Gastroesophageal sphincter (tissue), 3 donors: Measurements from ENCODE around the gene SHQ1.

ENCODE experiments used
- CTCF ChIP-seq, 4 experiments: fragments of 200-600 bp in 2 of 4; fragments of 450-650 bp in 2 of 4; sonication (generic) in 1 of 4; IDR thresholded peaks; one replicate each; pipeline ENCODE4 v1.5.1; 2017 to 2019; ENCODE audit warnings: antibody characterized with exemption in 4 of 4, mild to moderate bottlenecking in 2 of 4, moderate library complexity in 2 of 4
- EP300 ChIP-seq: sonication (generic); formaldehyde crosslinking; IDR thresholded peaks from one replicate; pipeline ENCODE4 v1.6.1; 2017; ENCODE audit warnings: antibody characterized with exemption, mild to moderate bottlenecking
- POLR2A ChIP-seq, 2 donors: fragments of 450-650 bp; IDR thresholded peaks; one replicate each; pipeline ENCODE4 v1.6.1; 2017; ENCODE audit warnings: antibody characterized with exemption in 2 of 2, mild to moderate bottlenecking in 2 of 2, moderate library complexity in 1 of 2
- POLR2AphosphoS5 ChIP-seq: sonication (generic); formaldehyde crosslinking; IDR thresholded peaks from one replicate; pipeline ENCODE4 v1.6.1; 2017; ENCODE audit warnings: antibody characterized with exemption

GRCh38 chr3:72761410-72761809, 86.8 kb downstream of the SHQ1 start:
- TF ChIP-seq CTCF (IDR thresholded peaks at IDR 0.05): no peak
- no peak for TF ChIP-seq POLR2AphosphoS5
- TF ChIP-seq EP300: no peak
- TF ChIP-seq POLR2A (IDR thresholded peaks at IDR 0.05): no peak
